Activated CD4-positive, alpha-beta T cell treated with anti-CD3 and anti-CD28 coated beads, Interleukin-2, amount 50 U/mL, for 24 hours (primary cell): ENCODE results near the gene CDH23.

Source experiments
- DNase-seq, 2 donors: peaks; one replicate each; pipeline ENCODE4 v3.0.0-alpha.2; 2020; ENCODE audit warnings: low read depth in 1 of 2, low spot score in 1 of 2

CDH23 gene

GRCh38 chr10:71512761-71513539, 116.2 kb downstream of the CDH23 start:
- no peak for DNase-seq

- no peak for DNase-seq
Observed at GRCh38 chr10:71513540-71513853, 116.8 kb downstream of the CDH23 start.

GRCh38 chr10:71513936-71514335, 117.2 kb downstream of the CDH23 start:
- no peak for DNase-seq

GRCh38 chr10:71515531-71516172, 118.9 kb downstream of the CDH23 start:
- DNase-seq = no peak

- no peak for DNase-seq
Observed at GRCh38 chr10:71516890-71517289, 120.2 kb downstream of the CDH23 start.

GRCh38 chr10:71517298-71518169, 120.8 kb downstream of the CDH23 start:
- DNase-seq = no peak

GRCh38 chr10:71520042-71520441, 123.3 kb downstream of the CDH23 start:
- DNase-seq = no peak

- DNase-seq = no peak
Observed at GRCh38 chr10:71521504-71522441, 125.1 kb downstream of the CDH23 start.

- DNase-seq = no peak
Observed at GRCh38 chr10:71522442-71523144, 125.9 kb downstream of the CDH23 start.

- DNase-seq = no peak
Observed at GRCh38 chr10:71523756-71524155, 127.0 kb downstream of the CDH23 start.

GRCh38 chr10:71525092-71525491, 128.4 kb downstream of the CDH23 start:
- no peak for DNase-seq

GRCh38 chr10:71525721-71526120, 129.0 kb downstream of the CDH23 start:
- no peak for DNase-seq

GRCh38 chr10:71526653-71527052, 129.9 kb downstream of the CDH23 start:
- DNase-seq = no peak

- DNase-seq = no peak
Observed at GRCh38 chr10:71527135-71527534, 130.4 kb downstream of the CDH23 start.

- DNase-seq = no peak
Observed at GRCh38 chr10:71528371-71529206, 131.9 kb downstream of the CDH23 start.

- DNase-seq = no peak
Observed at GRCh38 chr10:71529207-71529827, 132.6 kb downstream of the CDH23 start.

GRCh38 chr10:71530781-71531180, 134.1 kb downstream of the CDH23 start:
- DNase-seq = no peak

GRCh38 chr10:71531485-71532446, 135.0 kb downstream of the CDH23 start:
- peak; percentile 3 to 20 for DNase-seq
